ENCODE measurements around the gene KLHL3.

DNA sequence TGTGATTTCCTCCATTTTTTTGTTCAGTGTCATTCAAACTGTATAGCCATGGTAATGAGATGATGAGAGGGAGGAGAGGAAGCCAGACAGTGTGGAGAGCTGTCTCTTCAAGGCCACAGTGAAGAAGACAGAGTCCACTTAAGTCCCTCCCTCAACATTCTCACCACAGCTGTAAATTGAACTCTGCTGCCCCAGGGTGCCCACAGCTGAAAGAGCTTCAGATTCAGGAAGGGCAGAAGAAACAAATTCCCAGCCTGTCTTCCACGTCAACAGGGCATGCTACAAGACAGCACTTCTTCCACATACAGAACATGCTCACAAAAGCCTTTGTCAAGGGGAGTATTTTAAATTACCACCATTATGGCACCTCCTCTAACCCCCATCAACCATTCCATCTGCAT is 100.4 kb downstream of the KLHL3 start:
- TF ChIP-seq, protein P1, sequence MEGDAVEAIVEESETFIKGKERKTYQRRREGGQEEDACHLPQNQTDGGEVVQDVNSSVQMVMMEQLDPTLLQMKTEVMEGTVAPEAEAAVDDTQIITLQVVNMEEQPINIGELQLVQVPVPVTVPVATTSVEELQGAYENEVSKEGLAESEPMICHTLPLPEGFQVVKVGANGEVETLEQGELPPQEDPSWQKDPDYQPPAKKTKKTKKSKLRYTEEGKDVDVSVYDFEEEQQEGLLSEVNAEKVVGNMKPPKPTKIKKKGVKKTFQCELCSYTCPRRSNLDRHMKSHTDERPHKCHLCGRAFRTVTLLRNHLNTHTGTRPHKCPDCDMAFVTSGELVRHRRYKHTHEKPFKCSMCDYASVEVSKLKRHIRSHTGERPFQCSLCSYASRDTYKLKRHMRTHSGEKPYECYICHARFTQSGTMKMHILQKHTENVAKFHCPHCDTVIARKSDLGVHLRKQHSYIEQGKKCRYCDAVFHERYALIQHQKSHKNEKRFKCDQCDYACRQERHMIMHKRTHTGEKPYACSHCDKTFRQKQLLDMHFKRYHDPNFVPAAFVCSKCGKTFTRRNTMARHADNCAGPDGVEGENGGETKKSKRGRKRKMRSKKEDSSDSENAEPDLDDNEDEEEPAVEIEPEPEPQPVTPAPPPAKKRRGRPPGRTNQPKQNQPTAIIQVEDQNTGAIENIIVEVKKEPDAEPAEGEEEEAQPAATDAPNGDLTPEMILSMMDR (conservative IDR thresholded peaks at IDR 0.05; ENCODE audit: low read depth, low read length), result no peak
- no peak for TF ChIP-seq EZH2 (IDR thresholded peaks at IDR 0.05; ENCODE audit: borderline replicate concordance, low read depth, low read length, poor library complexity, severe bottlenecking)

Data from A673 (cell line).